Esophagus squamous epithelium (tissue), 5 donors: ENCODE data around the gene ABHD13. TPM values are rescaled to one million over a fixed set of nuclear protein-coding genes. Genes with fewer than 3 reads are reported as not detected.

ENCODE experiments used
- DNase-seq: peaks from one replicate; lab custom pipeline; 2025; lab: John Stamatoyannopoulos, UW
- H3K27ac ChIP-seq, 4 donors: fragments of 200-600 bp; sonication (generic); one replicate each; pipeline ENCODE4 v1.5.1; 2016 to 2019; ENCODE audit warnings: mild to moderate bottlenecking in 1 of 4
- H3K27me3 ChIP-seq, 4 donors: fragments of 200-600 bp; sonication (generic); 1 replicate in 3 of 4; 2 replicates in 1 of 4; pipeline versions ENCODE4 v1.5.1 to v1.6.0; 2017 to 2021; ENCODE audit warnings: antibody characterized with exemption in 1 of 4
- H3K36me3 ChIP-seq, 3 donors: fragments of 200-600 bp; sonication (generic); one replicate each; pipeline ENCODE4 v1.5.1; 2016 to 2019
- H3K4me1 ChIP-seq, 3 donors: fragments of 200-600 bp; sonication (generic); one replicate each; pipeline ENCODE4 v1.5.1; 2017 to 2019
- H3K4me3 ChIP-seq, 4 donors: fragments of 200-600 bp; sonication (generic); 1 replicate in 3 of 4; 2 replicates in 1 of 4; pipeline ENCODE4 v1.5.1; 2016 to 2019; ENCODE audit warnings: mild to moderate bottlenecking in 2 of 4, moderate library complexity in 1 of 4
- H3K9me3 ChIP-seq, 3 donors: fragments of 200-600 bp; sonication (generic); one replicate each; pipeline ENCODE4 v1.5.1; 2016 to 2019
- CTCF ChIP-seq, 6 experiments: fragments of 450-650 bp in 4 of 6; fragments of 200-600 bp in 2 of 6; sonication (generic) in 2 of 6; IDR thresholded peaks; one replicate each; pipeline ENCODE4 v1.5.1; 2016 to 2019; ENCODE audit warnings: antibody characterized with exemption in 6 of 6, mild to moderate bottlenecking in 4 of 6, moderate library complexity in 4 of 6
- POLR2A ChIP-seq, 4 donors: fragments of 450-650 bp; IDR thresholded peaks; one replicate each; pipeline ENCODE4 v1.6.1; 2017; ENCODE audit warnings: antibody characterized with exemption in 4 of 4, mild to moderate bottlenecking in 4 of 4, moderate library complexity in 3 of 4
- WGBS, 2 donors: methylation state at CpG; one replicate each; pipeline ENCODE4 v1.1.5; 2018; 5-methylcytosine and 5-hydroxymethylcytosine counted together
- intact Hi-C: fragments of 100-400 bp; cut with DNase I; formaldehyde crosslinking; loops from one replicate; pipeline ENCODE4 v1.15.0; 2022
- total RNA-seq, 4 donors: library from RNA; depleted of rRNA; stranded (reverse); fragments of >200 nt; gene quantifications; one replicate each; pipeline ENCODE4 v1.1.0, GENCODE V29; 2016
- donor health status: DM: yes; HTN: yes; CAD: no.

ABHD13 gene
- total RNA-seq, 4 donors from 2014 or later: 6.8 to 12.2 (median 8.4) TPM

GRCh38 chr13:108283110-108283509, 64.9 kb downstream of the ABHD13 start:
- H3K4me1 ChIP-seq: no peaks in the 10 kb centered on the region
- TF ChIP-seq CTCF (IDR thresholded peaks at IDR 0.05): no peak
- no peak for TF ChIP-seq POLR2A (IDR thresholded peaks at IDR 0.05)
- H3K27me3 ChIP-seq: no peaks in the 10 kb centered on the region
- 51 to 70% methylated on average over 3 of the region's 3 CpGs for WGBS, 2 donors
- intact Hi-C loops: no loop called here
- no peaks in the 10 kb centered on the region for H3K36me3 ChIP-seq
- no peak overlapping the region for H3K4me3 ChIP-seq
- no peaks in the 10 kb centered on the region for H3K9me3 ChIP-seq
- DNase-seq: no peak
- no peak overlapping the region for H3K27ac ChIP-seq

Other genes starting within 250 kb of the ABHD13 start
- 1 to 10 TPM; 5.9 to 9.4 (median 7.8) TPM for gene LIG4, start 2.9 kb upstream of the ABHD13 start, total RNA-seq
- 1 to 10 TPM in 2 of 4 donors, under 1 TPM in 1, not detected in 1; 0.31 to 2.1 (median 1.6) TPM for gene TNFSF13B, start 51.3 kb downstream of the ABHD13 start, total RNA-seq